AML-193 (cell line): ENCODE data around the gene RYR3.
"Not testable (repeated sequence)": the region's sequence is repeated elsewhere in the genome, so short reads cannot be mapped to it uniquely, and the experiment has no call there.

Experiments
- DNase-seq, 2 experiments: peaks; one replicate each; lab custom pipeline; 2025; lab: John Stamatoyannopoulos, UW

RYR3 gene

GRCh38 chr15:33773969-33774368 lies 463.2 kb downstream of the RYR3 start:
- no peak for DNase-seq

- DNase-seq: no peak
These were observed 468.1 kb downstream of the RYR3 start for GRCh38 chr15:33778852-33779251.

- DNase-seq: no peak
These were observed 469.4 kb downstream of the RYR3 start for GRCh38 chr15:33780011-33780768.

- DNase-seq: no peak
These were observed 472.2 kb downstream of the RYR3 start for GRCh38 chr15:33782966-33783365.

- DNase-seq: no peak
These were observed 474.6 kb downstream of the RYR3 start for GRCh38 chr15:33785366-33785765.

- DNase-seq: no peak
These were observed 478.3 kb downstream of the RYR3 start for GRCh38 chr15:33788906-33789540.

- no peak for DNase-seq
These were observed 483.7 kb downstream of the RYR3 start for GRCh38 chr15:33794453-33794852.

GRCh38 chr15:33795070-33795469 lies 484.3 kb downstream of the RYR3 start:
- DNase-seq: no peak

- no peak for DNase-seq
These were observed 486.9 kb downstream of the RYR3 start for GRCh38 chr15:33797651-33798050.

- DNase-seq: no peak
These were observed 491.2 kb downstream of the RYR3 start for GRCh38 chr15:33801954-33802353.

- no peak for DNase-seq
These were observed 496.9 kb downstream of the RYR3 start for GRCh38 chr15:33807665-33808064.

- no peak for DNase-seq
These were observed 498.1 kb downstream of the RYR3 start for GRCh38 chr15:33808720-33809457.

- DNase-seq: no peak
These were observed 499.4 kb downstream of the RYR3 start for GRCh38 chr15:33810073-33810595.

GRCh38 chr15:33810806-33811205 lies 500.0 kb downstream of the RYR3 start:
- DNase-seq: no peak

- DNase-seq: no peak
These were observed 503.1 kb downstream of the RYR3 start for GRCh38 chr15:33813891-33814290.

- DNase-seq: not testable (repeated sequence)
These were observed 508.7 kb downstream of the RYR3 start for GRCh38 chr15:33819499-33819898.

GRCh38 chr15:33822479-33822878 lies 511.7 kb downstream of the RYR3 start:
- no peak for DNase-seq

- DNase-seq: no peak
These were observed 512.4 kb downstream of the RYR3 start for GRCh38 chr15:33823119-33823518.

GRCh38 chr15:33825453-33825852 lies 514.7 kb downstream of the RYR3 start:
- DNase-seq: no peak

- DNase-seq: no peak
These were observed 515.4 kb downstream of the RYR3 start for GRCh38 chr15:33826201-33826600.

GRCh38 chr15:33830351-33830750 lies 519.6 kb downstream of the RYR3 start:
- no peak for DNase-seq

- no peak for DNase-seq
These were observed 520.9 kb downstream of the RYR3 start for GRCh38 chr15:33831646-33832045.
